Smooth muscle cell (in vitro differentiated cells): ENCODE results near the gene MTMR11. TPM values are rescaled to one million over a fixed set of nuclear protein-coding genes. Genes with fewer than 3 reads are reported as not detected.
"Not testable (repeated sequence)": the region's sequence is repeated elsewhere in the genome, so short reads cannot be mapped to it uniquely, and the experiment has no call there.

Source experiments
- DNase-seq: peaks from one replicate; lab custom pipeline; 2025; ENCODE audit not compliant: unreplicated experiment; lab: John Stamatoyannopoulos, UW
- H2AFZ ChIP-seq: fragments of 200-600 bp; sonication (generic); 2 replicates; pipeline ENCODE4 v1.6.0; 2016; ENCODE audit warnings: antibody characterized with exemption, low read depth, mild to moderate bottlenecking
- H3F3A ChIP-seq: fragments of 200-600 bp; sonication (generic); 2 replicates; pipeline ENCODE4 v1.6.0; 2017; ENCODE audit warnings: antibody characterized with exemption, low read depth
- H3K27ac ChIP-seq: fragments of 200-600 bp; sonication (generic); 2 replicates; pipeline ENCODE4 v1.5.1; 2016; ENCODE audit warnings: low read depth, mild to moderate bottlenecking
- H3K27me3 ChIP-seq: fragments of 200-600 bp; sonication (generic); 2 replicates; pipeline ENCODE4 v1.6.1; 2016; ENCODE audit warnings: low read depth, mild to moderate bottlenecking
- H3K36me3 ChIP-seq: fragments of 200-600 bp; sonication (generic); 2 replicates; pipeline ENCODE4 v1.5.1; 2016; ENCODE audit warnings: low read depth
- H3K4me1 ChIP-seq: fragments of 200-600 bp; sonication (generic); 2 replicates; pipeline ENCODE4 v1.5.1; 2016; ENCODE audit warnings: low read depth
- H3K4me2 ChIP-seq: fragments of 200-600 bp; sonication (generic); 2 replicates; pipeline ENCODE4 v1.6.0; 2016; ENCODE audit warnings: mild to moderate bottlenecking
- H3K4me3 ChIP-seq: fragments of 200-600 bp; sonication (generic); 2 replicates; pipeline ENCODE4 v1.5.1; 2016; ENCODE audit warnings: mild to moderate bottlenecking
- H3K79me2 ChIP-seq: fragments of 200-600 bp; sonication (generic); 2 replicates; pipeline ENCODE4 v1.6.0; 2016; ENCODE audit warnings: low read depth, mild to moderate bottlenecking
- H3K9ac ChIP-seq: fragments of 200-600 bp; sonication (generic); 2 replicates; pipeline ENCODE4 v1.6.0; 2016; ENCODE audit warnings: low read depth
- H3K9me3 ChIP-seq: fragments of 200-600 bp; sonication (generic); replicated peaks from 2 replicates; pipeline ENCODE4 v1.5.1; 2016; ENCODE audit warnings: low read depth
- H4K20me1 ChIP-seq: fragments of 200-600 bp; sonication (generic); 2 replicates; pipeline ENCODE4 v1.6.0; 2016; ENCODE audit warnings: low read depth
- WGBS: methylation state at CpG from one replicate; pipeline ENCODE4 v1.1.7; 2016; ENCODE audit warnings: low lambda C conversion rate; 5-methylcytosine and 5-hydroxymethylcytosine counted together
- polyA plus RNA-seq: library from polyadenylated mRNA; unstranded; fragments of >200 nt; fragmentation: Nextera tagmentation; extraction: Ambion mirVana; gene quantifications from 2 replicates; pipeline ENCODE4 v1.2.1, GENCODE V29; 2016
- total RNA-seq: library from RNA; depleted of rRNA; stranded (reverse); fragments of >200 nt; gene quantifications from 2 replicates; pipeline ENCODE4 v1.2.3, GENCODE V29; 2014
- TF ChIP-seq, protein P1 (sequence below): fragments of 200-600 bp; sonication (generic); IDR thresholded peaks from 2 replicates; pipeline ENCODE4 v1.5.1; 2017; ENCODE audit warnings: borderline replicate concordance, mild to moderate bottlenecking, antibody characterized with exemption; ENCODE audit not compliant: insufficient read depth, poor library complexity, severe bottlenecking

MTMR11 gene
- total and polyA plus RNA-seq, 2 experiments from 2014 or later, result 17.2 to 19.4 TPM

DNA sequence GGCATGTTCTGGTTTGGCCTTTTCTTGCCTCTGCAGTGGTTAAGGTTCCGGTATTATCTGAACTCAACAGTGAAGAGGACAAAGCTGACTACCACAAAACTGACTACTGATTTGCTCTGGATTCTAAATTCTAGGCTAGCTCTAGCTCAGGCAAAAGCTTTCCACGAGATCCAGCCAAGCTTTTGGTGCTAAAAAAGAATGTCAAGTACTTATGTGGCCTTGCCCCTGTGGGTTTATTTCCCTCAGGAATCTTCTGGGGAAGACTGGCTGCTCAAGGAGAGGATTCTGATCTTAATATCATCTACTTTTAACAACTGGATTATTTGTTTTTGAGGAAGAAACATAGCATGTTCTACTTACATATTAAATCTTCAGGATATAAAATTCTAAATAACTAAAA, 26.1 kb upstream of the MTMR11 start:
- TF ChIP-seq, protein P1, sequence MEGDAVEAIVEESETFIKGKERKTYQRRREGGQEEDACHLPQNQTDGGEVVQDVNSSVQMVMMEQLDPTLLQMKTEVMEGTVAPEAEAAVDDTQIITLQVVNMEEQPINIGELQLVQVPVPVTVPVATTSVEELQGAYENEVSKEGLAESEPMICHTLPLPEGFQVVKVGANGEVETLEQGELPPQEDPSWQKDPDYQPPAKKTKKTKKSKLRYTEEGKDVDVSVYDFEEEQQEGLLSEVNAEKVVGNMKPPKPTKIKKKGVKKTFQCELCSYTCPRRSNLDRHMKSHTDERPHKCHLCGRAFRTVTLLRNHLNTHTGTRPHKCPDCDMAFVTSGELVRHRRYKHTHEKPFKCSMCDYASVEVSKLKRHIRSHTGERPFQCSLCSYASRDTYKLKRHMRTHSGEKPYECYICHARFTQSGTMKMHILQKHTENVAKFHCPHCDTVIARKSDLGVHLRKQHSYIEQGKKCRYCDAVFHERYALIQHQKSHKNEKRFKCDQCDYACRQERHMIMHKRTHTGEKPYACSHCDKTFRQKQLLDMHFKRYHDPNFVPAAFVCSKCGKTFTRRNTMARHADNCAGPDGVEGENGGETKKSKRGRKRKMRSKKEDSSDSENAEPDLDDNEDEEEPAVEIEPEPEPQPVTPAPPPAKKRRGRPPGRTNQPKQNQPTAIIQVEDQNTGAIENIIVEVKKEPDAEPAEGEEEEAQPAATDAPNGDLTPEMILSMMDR, result no peak
- Histone ChIP-seq H3K4me1 (no peaks in the 10 kb centered on the region), H3K36me3 (peaks cover 16% of the 10 kb centered on the region)

DNA sequence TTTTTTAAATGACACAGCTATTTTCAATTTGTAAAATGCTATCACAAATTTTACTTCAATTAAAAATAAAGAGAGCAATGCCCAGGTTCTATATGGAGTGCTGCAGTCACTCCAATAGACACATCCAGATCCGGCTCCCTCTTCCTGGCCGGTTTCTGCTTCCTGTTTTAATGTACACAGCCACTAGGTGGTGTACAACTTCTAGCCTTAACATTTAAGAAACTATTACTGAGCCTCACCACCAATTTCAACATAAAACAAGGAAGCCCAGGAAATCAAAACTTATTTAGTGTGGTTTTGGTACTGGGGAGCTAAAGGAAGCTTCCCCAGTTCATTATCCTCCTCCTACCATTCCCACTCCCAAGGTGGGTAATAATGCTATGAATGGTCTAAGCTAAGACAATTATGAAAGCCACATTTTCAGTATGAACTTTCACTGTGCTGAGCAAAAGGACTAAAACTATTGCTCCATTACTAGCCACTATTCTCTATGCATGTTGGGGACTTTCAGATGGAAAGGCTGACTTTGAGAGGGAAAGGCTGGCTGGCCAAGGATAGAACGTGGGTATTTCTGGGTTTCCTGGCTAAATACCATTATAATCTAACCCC, 25.5 kb upstream of the MTMR11 start:
- no peak for DNase-seq
- peaks cover 22% of the 10 kb centered on the region for H3K36me3 ChIP-seq
- TF ChIP-seq, protein P1, result peak; percentile 65
- H3K9me3 ChIP-seq, result no peaks in the 10 kb centered on the region
- H3K4me2 ChIP-seq, result no peak overlapping the region
- no peaks in the 10 kb centered on the region for H3K27me3 ChIP-seq
- H3K4me3 ChIP-seq, result no peak overlapping the region
- WGBS, result 41% methylated on average over 3 of the region's 3 CpGs
- H3K27ac ChIP-seq, result peak overlapping the region; percentile 42
- no peaks in the 10 kb centered on the region for H3K79me2 ChIP-seq
- no peak overlapping the region for H3K9ac ChIP-seq
- H4K20me1 ChIP-seq, result peaks cover 4% of the 10 kb centered on the region
- no peaks in the 10 kb centered on the region for H3K4me1 ChIP-seq
- H2AFZ ChIP-seq, result no peak overlapping the region
- peaks cover 11% of the 10 kb centered on the region for H3F3A ChIP-seq

More for the DNA sequence above, 26.1 kb upstream of the MTMR11 start:
- WGBS, result 80% methylated on average over 2 of the region's 2 CpGs
- H3K4me2 ChIP-seq, result no peak overlapping the region
- H3K4me3 ChIP-seq, result no peak overlapping the region
- H3K9me3 ChIP-seq, result no peaks in the 10 kb centered on the region
- no peak for DNase-seq
- H3K79me2 ChIP-seq, result no peaks in the 10 kb centered on the region
- H3K9ac ChIP-seq, result no peak overlapping the region
- H3K27me3 ChIP-seq, result no peaks in the 10 kb centered on the region
- H3F3A ChIP-seq, result peaks cover 11% of the 10 kb centered on the region
- H3K27ac ChIP-seq, result peak overlapping the region; percentile 42
- H2AFZ ChIP-seq, result no peak overlapping the region
- peaks cover 4% of the 10 kb centered on the region for H4K20me1 ChIP-seq

DNA sequence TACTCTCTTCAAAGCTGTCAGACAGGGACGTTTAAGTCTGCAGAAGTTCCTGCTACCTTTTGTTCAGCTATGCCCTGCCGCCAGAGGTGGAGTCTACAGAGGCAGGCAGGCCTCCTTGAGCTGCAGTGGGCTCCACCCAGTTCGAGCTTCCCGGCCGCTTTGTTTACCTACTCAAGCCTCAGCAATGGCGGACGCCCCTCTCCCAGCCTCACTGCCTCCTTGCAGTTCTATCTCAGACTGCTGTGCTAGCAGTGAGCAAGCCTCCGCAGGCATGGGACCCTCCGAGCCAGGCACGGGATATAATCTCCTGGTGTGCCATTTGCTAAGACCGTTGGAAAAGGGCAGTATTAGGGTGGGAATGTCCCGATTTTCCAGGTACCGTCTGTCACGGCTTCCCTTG, 20.9 kb upstream of the MTMR11 start:
- not testable (repeated sequence) for H3K4me3 ChIP-seq, H3K4me1 ChIP-seq, H3K4me2 ChIP-seq, H4K20me1 ChIP-seq, H3K9me3 ChIP-seq, H3K27me3 ChIP-seq, H3K27ac ChIP-seq, DNase-seq, H3F3A ChIP-seq, H2AFZ ChIP-seq, H3K79me2 ChIP-seq, H3K9ac ChIP-seq
- 97% methylated on average over 14 of the region's 14 CpGs for whole genome bisulfite sequencing
- peaks cover 16% of the 10 kb centered on the region for H3K36me3 ChIP-seq

DNA sequence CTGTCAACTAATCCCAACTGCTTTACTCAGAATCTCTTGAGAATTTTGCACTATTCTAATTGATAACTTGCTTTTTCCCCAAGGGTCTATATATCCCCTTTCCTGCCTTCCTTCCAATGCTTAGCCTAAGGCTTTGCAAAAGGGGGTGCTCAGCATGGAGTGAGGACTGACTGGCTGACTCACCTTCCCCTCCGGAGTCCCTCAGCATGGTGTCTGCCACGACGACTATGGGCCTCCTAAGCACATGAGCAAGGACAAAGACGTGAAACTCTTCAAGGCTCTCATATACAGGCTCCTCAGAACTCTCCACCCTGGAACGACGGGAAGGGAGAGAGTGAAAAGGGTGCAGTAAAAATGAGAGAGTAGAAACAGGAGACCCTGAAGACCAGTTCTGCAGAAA, 13.2 kb upstream of the MTMR11 start:
- WGBS, result 80% methylated on average over 6 of the region's 6 CpGs
- TF ChIP-seq, protein P1, result no peak
- DNase-seq, result no peak
- no peaks in the 10 kb centered on the region for H4K20me1 ChIP-seq
- no peaks in the 10 kb centered on the region for H3K36me3 ChIP-seq
- H3K4me3 ChIP-seq, result no peak overlapping the region
- no peaks in the 10 kb centered on the region for H3F3A ChIP-seq
- H3K79me2 ChIP-seq, result no peaks in the 10 kb centered on the region
- no peaks in the 10 kb centered on the region for H3K9me3 ChIP-seq
- no peaks in the 10 kb centered on the region for H3K27me3 ChIP-seq
- no peak overlapping the region for H3K9ac ChIP-seq
- H3K4me1 ChIP-seq, result no peaks in the 10 kb centered on the region
- H3K4me2 ChIP-seq, result no peak overlapping the region
- no peak overlapping the region for H3K27ac ChIP-seq
- H2AFZ ChIP-seq, result no peak overlapping the region
